Body of pancreas (tissue), 4 donors: ENCODE measurements around the gene MKI67. TPM values are rescaled to one million over a fixed set of nuclear protein-coding genes. Genes with fewer than 3 reads are reported as not detected.

Experiments used
- ATAC-seq: fragments of 150-250 bp; one replicate; pipeline ENCODE4 v1.9.1; 2016
- DNase-seq, 4 donors: peaks; one replicate each; pipeline ENCODE4 v3.0.0-alpha.2; 2019
- H3K27ac ChIP-seq, 4 donors: fragments of 200-600 bp; sonication (generic); 1 replicate in 3 of 4; 2 replicates in 1 of 4; pipeline versions ENCODE4 v1.5.1 to v1.6.1; 2016 to 2019; ENCODE audit warnings: mild to moderate bottlenecking in 1 of 4, mixed read lengths in 1 of 4, moderate library complexity in 1 of 4
- H3K27me3 ChIP-seq, 2 donors: fragments of 200-600 bp; sonication (generic); one replicate each; pipeline ENCODE4 v1.6.0; 2016; ENCODE audit warnings: mild to moderate bottlenecking in 1 of 2
- H3K36me3 ChIP-seq, 2 donors: fragments of 200-600 bp; sonication (generic); replicated peaks in 1 of 2; 2 replicates each; pipeline ENCODE4 v1.5.1; 2016; ENCODE audit warnings: low read depth in 2 of 2; ENCODE audit not compliant: insufficient read depth in 1 of 2
- H3K4me1 ChIP-seq: fragments of 200-600 bp; sonication (generic); one replicate; pipeline ENCODE4 v1.6.0; 2016
- H3K4me3 ChIP-seq, 2 donors: fragments of 200-600 bp; sonication (generic); 1 replicate in 1 of 2; 2 replicates in 1 of 2; pipeline ENCODE4 v1.5.1; 2016 to 2019
- H3K9me3 ChIP-seq, 3 donors: fragments of 200-600 bp; sonication (generic); 1 replicate in 2 of 3; 2 replicates in 1 of 3; pipeline ENCODE4 v1.5.1; 2016
- CTCF ChIP-seq, 7 experiments: fragments of 450-650 bp in 4 of 7; fragments of 200-600 bp in 3 of 7; sonication (generic) in 3 of 7; IDR thresholded peaks; one replicate each; pipeline ENCODE4 v1.5.1; 2016 to 2019; ENCODE audit warnings: antibody characterized with exemption in 7 of 7
- POLR2A ChIP-seq, 3 donors: fragments of 450-650 bp; IDR thresholded peaks; one replicate each; pipeline ENCODE4 v1.6.1; 2016; ENCODE audit warnings: antibody characterized with exemption in 3 of 3, mild to moderate bottlenecking in 2 of 3
- WGBS, 2 donors: methylation state at CpG; one replicate each; pipeline ENCODE4 v1.1.5; 2017; 5-methylcytosine and 5-hydroxymethylcytosine counted together
- intact Hi-C: fragments of 100-400 bp; cut with DNase I; formaldehyde crosslinking; loops from one replicate; pipeline ENCODE4 v1.15.1; 2023
- total RNA-seq, 2 donors: library from RNA; depleted of rRNA; stranded (reverse); fragments of >200 nt; gene quantifications; one replicate each; pipeline ENCODE4 v1.1.0, GENCODE V29; 2016

Gene MKI67
- total RNA-seq, 2 donors from 2014 or later, result under 0.01 to 0.33 TPM

GRCh38 chr10:128105383-128105782 is 20.8 kb downstream of the MKI67 start:
- no peaks in the 10 kb centered on the region for H3K36me3 ChIP-seq
- no peaks in the 10 kb centered on the region for H3K27me3 ChIP-seq
- H3K9me3 ChIP-seq, result no peaks in the 10 kb centered on the region
- intact Hi-C loops, result no loop called here
- no peak overlapping the region for H3K4me3 ChIP-seq
- H3K27ac ChIP-seq, result no peak overlapping the region
- no peaks in the 10 kb centered on the region for H3K4me1 ChIP-seq
- TF ChIP-seq CTCF (IDR thresholded peaks at IDR 0.05), result no peak
- TF ChIP-seq POLR2A (IDR thresholded peaks at IDR 0.05), result no peak
- ATAC-seq (no peak), DNase-seq (no peak)
- WGBS, 2 donors, result 97% methylated on average over 4 of the region's 4 CpGs

GRCh38 chr10:128103229-128103714 is 23.0 kb downstream of the MKI67 start:
- 88 to 97% methylated on average over 8 of the region's 8 CpGs for WGBS, 2 donors
- TF ChIP-seq CTCF (IDR thresholded peaks at IDR 0.05), result no peak
- no peak for TF ChIP-seq POLR2A (IDR thresholded peaks at IDR 0.05)
- ATAC-seq, result no peak
- Histone ChIP-seq H3K27ac (no peak overlapping the region), H3K4me3 (no peak overlapping the region), H3K36me3 (no peaks in the 10 kb centered on the region), H3K9me3 (no peaks in the 10 kb centered on the region), H3K27me3 (no peaks in the 10 kb centered on the region), H3K4me1 (no peaks in the 10 kb centered on the region)
- DNase-seq, result no peak
- intact Hi-C loops, result no loop called here

GRCh38 chr10:128102480-128103228 is 23.6 kb downstream of the MKI67 start:
- intact Hi-C loops, result no loop called here
- DNase-seq (no peak), ATAC-seq (no peak)
- H3K4me3 ChIP-seq, result no peak overlapping the region
- H3K9me3 ChIP-seq, result no peaks in the 10 kb centered on the region
- H3K27ac ChIP-seq, result no peak overlapping the region
- TF ChIP-seq CTCF (IDR thresholded peaks at IDR 0.05) (no peak), POLR2A (IDR thresholded peaks at IDR 0.05) (no peak)
- H3K27me3 ChIP-seq, result no peaks in the 10 kb centered on the region
- WGBS, 2 donors, result 72 to 76% methylated on average over 19 of the region's 19 CpGs
- H3K36me3 ChIP-seq, result no peaks in the 10 kb centered on the region
- no peaks in the 10 kb centered on the region for H3K4me1 ChIP-seq

GRCh38 chr10:128101901-128102300 is 24.3 kb downstream of the MKI67 start:
- Histone ChIP-seq H3K27ac (no peak overlapping the region), H3K36me3 (no peaks in the 10 kb centered on the region), H3K27me3 (no peaks in the 10 kb centered on the region), H3K4me3 (no peak overlapping the region), H3K4me1 (no peaks in the 10 kb centered on the region), H3K9me3 (no peaks in the 10 kb centered on the region)
- no peak for ATAC-seq
- TF ChIP-seq POLR2A (IDR thresholded peaks at IDR 0.05) (no peak), CTCF (IDR thresholded peaks at IDR 0.05) (no peak)
- WGBS, 2 donors, result 79 to 100% methylated on average over 1 of the region's 1 CpG
- no peak for DNase-seq
- intact Hi-C loops, result no loop called here

GRCh38 chr10:128099901-128100300 is 26.3 kb downstream of the MKI67 start:
- WGBS, 2 donors, result 96% methylated on average over 9 of the region's 10 CpGs
- Histone ChIP-seq H3K9me3 (no peaks in the 10 kb centered on the region), H3K4me3 (no peak overlapping the region), H3K36me3 (no peaks in the 10 kb centered on the region), H3K27me3 (no peaks in the 10 kb centered on the region), H3K4me1 (no peaks in the 10 kb centered on the region), H3K27ac (no peak overlapping the region)
- TF ChIP-seq POLR2A (IDR thresholded peaks at IDR 0.05), result no peak
- TF ChIP-seq CTCF (IDR thresholded peaks at IDR 0.05), result no peak
- ATAC-seq (no peak), DNase-seq (no peak)
- intact Hi-C loops, result no loop called here
